GM23338 (cell line): ENCODE data around the gene TMC1. TPM values are rescaled to one million over a fixed set of nuclear protein-coding genes. Genes with fewer than 3 reads are reported as not detected.

Source experiments
- ATAC-seq: fragments of 200-7000 bp; cut with Tn5 transposase; 3 replicates; pipeline ENCODE4 v1.9.1; 2020
- DNase-seq: peaks from one replicate; pipeline ENCODE4 v3.0.0-alpha.2; 2015; ENCODE audit warnings: low spot score
- H2AFZ ChIP-seq: fragments of 200-600 bp; sonication (generic); 2 replicates; pipeline ENCODE4 v1.8.0; 2016; ENCODE audit warnings: antibody characterized with exemption, mild to moderate bottlenecking, moderate library complexity
- H3F3A ChIP-seq: fragments of 200-600 bp; sonication (generic); replicated peaks from 2 replicates; pipeline ENCODE4 v1.8.0; 2017; ENCODE audit warnings: antibody characterized with exemption, mixed run types, low read depth
- H3K27ac ChIP-seq: fragments of 200-600 bp; sonication (generic); 2 replicates; pipeline ENCODE4 v1.6.1; 2016; ENCODE audit warnings: low read depth
- H3K27me3 ChIP-seq: fragments of 200-600 bp; sonication (generic); 2 replicates; pipeline ENCODE4 v1.8.0; 2016; ENCODE audit warnings: mild to moderate bottlenecking, mixed run types, moderate library complexity; ENCODE audit not compliant: insufficient read depth
- H3K36me3 ChIP-seq: fragments of 200-600 bp; sonication (generic); 2 replicates; pipeline ENCODE4 v1.8.0; 2016; ENCODE audit warnings: mild to moderate bottlenecking; ENCODE audit not compliant: insufficient read depth
- H3K4me1 ChIP-seq: fragments of 200-600 bp; sonication (generic); 2 replicates; pipeline ENCODE4 v1.8.0; 2016; ENCODE audit warnings: mild to moderate bottlenecking, moderate library complexity; ENCODE audit not compliant: insufficient read depth
- H3K4me2 ChIP-seq: fragments of 200-600 bp; sonication (generic); 2 replicates; pipeline ENCODE4 v1.7.1; 2017; ENCODE audit warnings: mixed run types
- H3K4me3 ChIP-seq: fragments of 200-600 bp; sonication (generic); 2 replicates; pipeline ENCODE4 v1.6.1; 2016; ENCODE audit warnings: mixed run types
- H3K79me2 ChIP-seq: fragments of 200-600 bp; sonication (generic); replicated peaks from 2 replicates; pipeline ENCODE4 v1.8.0; 2017; ENCODE audit warnings: mild to moderate bottlenecking; ENCODE audit not compliant: insufficient read depth
- H3K9me2 ChIP-seq: fragments of 200-600 bp; sonication (generic); 2 replicates; pipeline ENCODE4 v1.8.0; 2017; ENCODE audit not compliant: insufficient read depth
- H4K20me1 ChIP-seq: fragments of 200-600 bp; sonication (generic); replicated peaks from 2 replicates; pipeline ENCODE4 v1.8.0; 2017; ENCODE audit warnings: mild to moderate bottlenecking; ENCODE audit not compliant: insufficient read depth
- H3K27ac Mint-ChIP-seq: 2 replicates; pipeline ENCODE4 v1.8.0; 2020; ENCODE audit warnings: inconsistent platforms, mild to moderate bottlenecking, moderate library complexity, mixed read lengths
- H3K27me3 Mint-ChIP-seq: 3 replicates; pipeline ENCODE4 v1.8.0; 2022; ENCODE audit warnings: low read depth, mild to moderate bottlenecking, moderate library complexity, mixed read lengths, inconsistent platforms; ENCODE audit not compliant: insufficient read depth, poor library complexity
- H3K36me3 Mint-ChIP-seq: 3 replicates; pipeline ENCODE4 v1.8.0; 2021; ENCODE audit warnings: low read depth, mild to moderate bottlenecking, inconsistent platforms, moderate library complexity, mixed read lengths
- H3K4me1 Mint-ChIP-seq: 3 replicates; pipeline ENCODE4 v1.8.0; 2020; ENCODE audit warnings: mild to moderate bottlenecking, inconsistent platforms, mixed read lengths
- H3K4me3 Mint-ChIP-seq: 3 replicates; pipeline ENCODE4 v1.8.0; 2021; ENCODE audit warnings: moderate library complexity, mild to moderate bottlenecking, inconsistent platforms, mixed read lengths
- H3K9me3 Mint-ChIP-seq: 3 replicates; pipeline ENCODE4 v1.8.0; 2020; ENCODE audit warnings: moderate library complexity, mild to moderate bottlenecking, inconsistent platforms, mixed read lengths
- CTCF ChIP-seq, 2 experiments: fragments of 200-600 bp in 1 of 2; sonication (generic) in 1 of 2; conservative IDR thresholded peaks; 2 replicates each; pipeline versions ENCODE4 v1.5.1 to v1.6.1; 2016 to 2017; ENCODE audit warnings: antibody characterized with exemption in 2 of 2, low read depth in 2 of 2, mild to moderate bottlenecking in 2 of 2, moderate library complexity in 1 of 2
- EZH2 ChIP-seq: fragments of 200-600 bp; sonication (generic); IDR thresholded peaks from one replicate; pipeline ENCODE4 v1.8.0; 2017; ENCODE audit warnings: antibody characterized with exemption, mild to moderate bottlenecking, low read depth; ENCODE audit not compliant: unreplicated experiment
- EZH2phosphoT487 ChIP-seq: fragments of 200-600 bp; sonication (generic); IDR thresholded peaks from one replicate; pipeline ENCODE4 v1.8.1; 2018; ENCODE audit warnings: antibody characterized with exemption; ENCODE audit not compliant: unreplicated experiment
- NANOG ChIP-seq: IDR thresholded peaks from 2 replicates; pipeline ENCODE4 v1.6.1; 2016; ENCODE audit warnings: antibody characterized with exemption, borderline replicate concordance
- REST ChIP-seq: IDR thresholded peaks from one replicate; pipeline ENCODE4 v1.6.1; 2018; ENCODE audit warnings: antibody characterized with exemption; ENCODE audit not compliant: unreplicated experiment
- STAT1 ChIP-seq: IDR thresholded peaks from one replicate; pipeline ENCODE4 v1.6.1; 2016; ENCODE audit warnings: antibody characterized with exemption; ENCODE audit not compliant: unreplicated experiment
- ZNF114 ChIP-seq: fragments of 250-450 bp; sonication (Bioruptor Pico); IDR thresholded peaks from 2 replicates; pipeline ENCODE4 v1.5.0; 2020; ENCODE audit warnings: mild to moderate bottlenecking, moderate library complexity
- ZNF331 ChIP-seq: fragments of 250-450 bp; sonication (Bioruptor Pico); IDR thresholded peaks from 2 replicates; pipeline ENCODE4 v1.5.0; 2020; ENCODE audit warnings: low read depth, mild to moderate bottlenecking, moderate library complexity
- ZNF462 ChIP-seq: fragments of 250-450 bp; sonication (Bioruptor Pico); IDR thresholded peaks from 2 replicates; pipeline ENCODE4 v1.5.0; 2020; ENCODE audit warnings: mild to moderate bottlenecking, moderate library complexity
- polyA plus RNA-seq: library from polyadenylated mRNA; unstranded; fragments of >200 nt; fragmentation: Nextera tagmentation; extraction: Ambion mirVana; gene quantifications from 2 replicates; pipeline ENCODE4 v1.2.1, GENCODE V29; 2016
- total RNA-seq: library from RNA; depleted of rRNA; stranded (reverse); fragments of >200 nt; shearing (Covaris generic); gene quantifications from 2 replicates; pipeline ENCODE4 v1.2.3, GENCODE V29; 2014
- TF ChIP-seq, protein P1 (sequence below): IDR thresholded peaks from 2 replicates; pipeline ENCODE4 v1.6.1; 2016; ENCODE audit warnings: antibody characterized with exemption

TMC1 gene
- total and polyA plus RNA-seq, 2 experiments from 2014 or later: 0.61 to 1.2 TPM

DNA sequence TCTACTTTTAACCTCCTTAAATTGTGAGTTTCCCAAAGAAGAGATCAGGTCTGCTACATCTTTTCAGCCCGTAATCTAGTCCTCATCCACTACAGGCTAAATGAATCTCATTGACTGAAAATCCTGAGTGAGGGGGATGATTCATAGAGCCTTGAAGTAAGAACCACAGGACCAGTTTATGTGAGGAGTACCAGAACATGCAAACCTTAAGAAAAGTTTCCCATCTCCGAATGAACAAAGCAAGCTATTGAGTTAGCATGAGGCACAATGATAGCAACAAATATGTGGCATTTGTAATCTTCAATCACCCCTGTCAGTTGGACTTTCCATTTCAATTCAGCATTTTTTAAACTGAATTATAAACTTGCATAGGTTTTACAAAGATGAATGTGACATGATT is 234.4 kb downstream of the TMC1 start:
- Histone ChIP-seq H3F3A (no peaks in the 10 kb centered on the region), H3K4me1 (no peaks in the 10 kb centered on the region), H3K27me3 (no peaks in the 10 kb centered on the region), H4K20me1 (no peaks in the 10 kb centered on the region), H3K27ac (no peak overlapping the region), H3K4me2 (no peak overlapping the region), H3K9me2 (peaks cover 13% of the 10 kb centered on the region), H3K79me2 (no peaks in the 10 kb centered on the region), H3K4me3 (no peak overlapping the region), H3K36me3 (no peaks in the 10 kb centered on the region), H2AFZ (no peak overlapping the region)
- no peak for DNase-seq
- peaks cover 2% of the 10 kb centered on the region for H3K27me3 Mint-ChIP-seq
- H3K9me3 Mint-ChIP-seq: no peaks in the 10 kb centered on the region; the same call in 2 of the 3 replicates
- TF ChIP-seq EZH2phosphoT487 (no peak), ZNF114 (CRISPR knock-in tag) (no peak), ZNF331 (CRISPR knock-in tag) (no peak), CTCF (conservative IDR thresholded peaks at IDR 0.05; ENCODE audit: low read depth in 2 of 2) (no peak), ZNF462 (no peak), STAT1 (no peak), EZH2 (no peak), NANOG (no peak), REST (no peak)
- TF ChIP-seq, protein P1, sequence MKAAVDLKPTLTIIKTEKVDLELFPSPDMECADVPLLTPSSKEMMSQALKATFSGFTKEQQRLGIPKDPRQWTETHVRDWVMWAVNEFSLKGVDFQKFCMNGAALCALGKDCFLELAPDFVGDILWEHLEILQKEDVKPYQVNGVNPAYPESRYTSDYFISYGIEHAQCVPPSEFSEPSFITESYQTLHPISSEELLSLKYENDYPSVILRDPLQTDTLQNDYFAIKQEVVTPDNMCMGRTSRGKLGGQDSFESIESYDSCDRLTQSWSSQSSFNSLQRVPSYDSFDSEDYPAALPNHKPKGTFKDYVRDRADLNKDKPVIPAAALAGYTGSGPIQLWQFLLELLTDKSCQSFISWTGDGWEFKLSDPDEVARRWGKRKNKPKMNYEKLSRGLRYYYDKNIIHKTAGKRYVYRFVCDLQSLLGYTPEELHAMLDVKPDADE: no peak
- ATAC-seq: no peak
- peaks cover 5% of the 10 kb centered on the region; the same call in 2 of the 3 replicates for H3K4me1 Mint-ChIP-seq
- H3K4me3 Mint-ChIP-seq: no peak overlapping the region
- H3K36me3 Mint-ChIP-seq: no peaks in the 10 kb centered on the region
- no peak overlapping the region for H3K27ac Mint-ChIP-seq
